Right lobe of liver (tissue), 6 donors: ENCODE data around the gene PCBP4. TPM values are rescaled to one million over a fixed set of nuclear protein-coding genes. Genes with fewer than 3 reads are reported as not detected.

Experiments used
- ATAC-seq, 4 donors: fragments of 200-7000 bp; cut with Tn5 transposase; one replicate each; pipeline ENCODE4 v1.9.1; 2020; ENCODE audit warnings: mild to moderate bottlenecking in 4 of 4, moderate library complexity in 4 of 4
- DNase-seq, 3 donors: peaks; one replicate each; pipeline ENCODE4 v3.0.0-alpha.2; 2020
- H3K27ac ChIP-seq, 3 donors: fragments of 200-600 bp; one replicate each; pipeline ENCODE4 v1.8.0; 2022
- H3K27me3 ChIP-seq, 2 donors: fragments of 200-600 bp; one replicate each; pipeline ENCODE4 v1.8.0; 2022
- H3K36me3 ChIP-seq, 4 donors: fragments of 200-600 bp; sonication (generic) in 1 of 4; one replicate each; pipeline versions ENCODE4 v1.5.1 to v1.8.0; 2017 to 2022; ENCODE audit warnings: control low read depth in 1 of 4
- H3K4me1 ChIP-seq, 4 donors: fragments of 200-600 bp; sonication (generic) in 1 of 4; one replicate each; pipeline versions ENCODE4 v1.5.1 to v1.8.0; 2017 to 2022; ENCODE audit warnings: control low read depth in 1 of 4
- H3K4me3 ChIP-seq, 3 donors: fragments of 200-600 bp; one replicate each; pipeline ENCODE4 v1.8.0; 2022
- H3K9me3 ChIP-seq, 4 donors: fragments of 200-600 bp; sonication (generic) in 1 of 4; one replicate each; pipeline versions ENCODE4 v1.5.1 to v1.8.0; 2017 to 2022; ENCODE audit warnings: control low read depth in 1 of 4
- CTCF ChIP-seq, 4 donors: fragments of 200-600 bp in 3 of 4; fragments of 450-650 bp in 1 of 4; IDR thresholded peaks; one replicate each; pipeline versions ENCODE4 v1.5.1 to v1.8.0; 2016 to 2022; ENCODE audit warnings: antibody characterized with exemption in 4 of 4, mild to moderate bottlenecking in 2 of 4
- POLR2A ChIP-seq: fragments of 450-650 bp; IDR thresholded peaks from one replicate; pipeline ENCODE4 v1.6.1; 2017; ENCODE audit warnings: antibody characterized with exemption, mild to moderate bottlenecking
- WGBS: methylation state at CpG from one replicate; pipeline ENCODE4 v1.1.6; 2018; ENCODE audit warnings: low coverage, low lambda C conversion rate; ENCODE audit not compliant: insufficient coverage; ENCODE audit errors: missing lambda C conversion rate; 5-methylcytosine and 5-hydroxymethylcytosine counted together
- intact Hi-C, 2 donors: fragments of 100-400 bp; cut with DNase I; formaldehyde crosslinking; loops; one replicate each; pipeline versions ENCODE4 v1.11.2 to v1.14.1; 2022
- total RNA-seq, 6 experiments: library from RNA; depleted of rRNA in 2 of 6; stranded (reverse); fragments of >200 nt in 2 of 6; fragmentation: NEBNext Ultra II Directional in 3 of 6; extraction: Animal tissue kit (Norgen Biotek cat#: 25700) in 3 of 6; gene quantifications; one replicate each; pipeline versions ENCODE4 v1.1.0 to v1.2.4, GENCODE V29; 2016 to 2023
- donor health status: DM: no; HTN: yes; CAD: no.
- donor health status: DM: no; HTN: no; CAD: no.
- donor health status: DM: no; HTN: no; CAD: no.
- donor health status: DM: no; HTN: yes; CAD: no.
- donor health status: DM: no; HTN: yes; CAD: no.

PCBP4 gene
- total RNA-seq, 6 experiments from 2014 or later, result 6.5 to 19.2 (median 11.7) TPM

DNA sequence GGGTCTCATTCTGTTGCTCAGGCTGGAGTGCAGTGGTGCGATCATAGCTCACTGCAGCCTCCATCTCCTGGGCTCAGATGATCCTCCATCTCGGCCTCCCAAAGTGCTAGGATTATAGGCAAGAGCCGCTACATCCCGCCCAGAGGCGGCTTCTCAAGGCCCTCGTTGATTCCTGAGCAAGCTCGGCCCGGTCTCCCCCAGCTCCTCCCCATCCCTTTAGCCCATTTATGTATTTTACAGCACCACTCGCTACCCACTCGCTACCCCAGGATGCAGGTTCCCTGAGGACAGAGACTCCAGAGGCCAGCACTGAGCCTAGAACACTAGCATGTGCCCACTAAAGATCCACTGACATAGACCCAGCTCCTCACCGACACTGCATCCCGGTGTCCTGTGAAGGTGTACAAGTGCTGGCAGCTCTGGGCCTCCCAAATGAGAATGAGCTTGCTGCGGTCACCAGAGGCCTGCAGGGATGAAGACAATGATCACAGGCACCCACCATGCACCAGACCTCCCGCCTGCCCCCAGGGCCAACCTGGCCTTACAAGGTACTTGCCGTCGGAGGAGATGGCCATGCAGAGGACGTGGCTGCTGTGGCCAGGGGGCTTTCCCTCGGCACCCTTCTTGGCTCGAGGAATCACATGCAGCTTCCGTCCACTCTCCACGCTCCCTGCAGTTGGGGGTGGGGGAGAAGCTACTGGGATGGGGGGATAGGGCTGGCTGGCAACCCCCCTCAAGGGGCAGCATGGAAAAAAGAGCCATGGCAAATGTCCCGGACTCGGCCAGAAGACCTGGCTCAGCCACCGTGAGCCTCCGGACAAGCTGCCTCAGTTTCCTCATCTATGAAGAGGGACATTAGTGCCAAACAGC, 31.1 kb downstream of the PCBP4 start:
- Histone ChIP-seq H3K4me1 (peaks cover 0 to 14% (median 5%) of the 10 kb centered on the region in 4 donors), H3K27me3 (no peaks in the 10 kb centered on the region), H3K27ac (no peak overlapping the region), H3K4me3 (no peak overlapping the region), H3K36me3 (peaks cover 0 to 47% (median 12%) of the 10 kb centered on the region in 4 donors), H3K9me3 (no peaks in the 10 kb centered on the region)
- intact Hi-C loops, result no loop called here
- DNase-seq, result peak in 1 of 3 donors; percentile 35
- WGBS, result 95% methylated on average over 13 of the region's 25 CpGs
- TF ChIP-seq POLR2A (no peak), CTCF (IDR thresholded peaks at IDR 0.05) (no peak)
- no peak for ATAC-seq

DNA sequence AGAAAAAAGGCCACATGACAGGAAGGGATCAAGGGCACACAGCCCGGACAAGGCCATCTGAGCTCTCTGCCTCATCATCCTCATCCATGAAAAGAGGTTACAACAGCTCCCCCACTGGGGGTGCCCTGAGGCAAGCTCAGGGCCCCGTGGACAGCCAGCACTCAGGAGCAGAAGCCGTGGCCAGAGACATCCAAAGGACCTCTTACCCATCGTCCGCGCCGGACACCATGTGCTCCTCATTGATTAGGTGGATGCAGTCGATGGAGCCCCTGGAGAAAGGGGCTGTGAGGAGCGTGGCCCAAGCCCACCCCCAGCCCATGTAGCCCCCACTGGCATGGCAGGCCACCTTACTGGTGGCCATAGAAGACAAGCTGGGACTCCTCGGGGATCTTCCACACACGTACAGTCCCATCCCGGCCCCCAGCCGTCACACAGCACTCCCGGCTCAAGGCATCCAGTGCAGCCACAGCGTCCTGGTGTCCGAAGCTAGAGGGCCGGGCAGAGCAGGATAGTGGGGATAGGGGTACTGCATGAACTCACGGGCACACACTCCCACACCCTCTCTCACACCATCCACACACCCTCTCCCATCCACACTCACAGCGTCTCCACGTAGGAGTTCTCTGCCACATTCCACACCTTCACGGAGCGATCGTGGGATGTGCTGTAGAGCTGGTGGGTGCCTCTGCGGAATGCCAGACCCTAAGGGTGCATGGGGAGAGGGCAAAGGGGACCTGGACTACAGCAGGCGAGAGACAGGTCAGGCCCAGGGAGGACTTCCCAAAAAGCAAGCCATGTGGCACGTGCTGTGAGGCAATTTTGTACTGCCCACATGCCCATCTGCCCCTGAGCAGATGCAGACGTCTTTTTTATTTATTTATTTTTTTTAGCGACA, 32.0 kb downstream of the PCBP4 start:
- no peak for TF ChIP-seq CTCF (IDR thresholded peaks at IDR 0.05)
- no peak for TF ChIP-seq POLR2A
- ATAC-seq, result no peak

DNA sequence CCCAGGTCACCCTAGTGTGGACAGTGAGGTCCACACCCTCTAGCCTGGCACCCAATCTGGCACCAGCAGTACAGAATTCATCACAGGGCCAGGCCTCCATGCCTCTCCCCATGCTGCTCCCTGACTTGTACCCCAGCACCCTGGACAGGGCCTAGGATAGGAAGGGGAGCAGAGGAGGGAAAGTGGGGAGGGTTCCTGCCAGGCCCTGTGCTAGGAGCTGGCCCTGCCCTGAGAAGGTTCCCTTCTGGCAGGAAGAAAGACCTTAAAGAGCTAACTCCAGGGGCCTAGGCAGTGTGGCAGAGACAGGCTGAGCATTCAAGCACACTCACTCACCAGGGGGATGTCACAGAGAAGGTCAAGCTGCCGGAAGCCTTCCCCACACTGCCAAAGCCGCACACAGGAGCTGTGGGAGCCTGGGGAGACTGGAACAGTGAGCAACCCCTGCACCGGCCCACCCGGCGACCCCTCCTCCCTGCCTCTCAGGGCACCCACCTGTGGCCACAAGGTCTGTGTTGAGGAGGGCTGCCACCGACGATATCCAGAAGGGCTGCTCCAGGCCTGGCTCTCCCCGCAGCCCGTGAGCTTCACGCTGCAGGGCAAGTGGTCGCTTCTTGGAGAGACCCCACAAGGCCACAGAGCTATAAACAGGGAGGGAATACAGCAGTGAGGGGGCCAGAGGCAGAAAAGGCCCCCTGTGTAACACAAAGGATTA, 33.0 kb downstream of the PCBP4 start:
- H3K27me3 ChIP-seq, result no peaks in the 10 kb centered on the region
- no peaks in the 10 kb centered on the region for H3K4me1 ChIP-seq
- H3K9me3 ChIP-seq, result no peaks in the 10 kb centered on the region
- H3K4me3 ChIP-seq, result no peak overlapping the region
- 80% methylated on average over 1 of the region's 11 CpGs for WGBS
- ATAC-seq, result no peak
- H3K27ac ChIP-seq, result no peak overlapping the region
- peaks cover 0 to 47% (median 12%) of the 10 kb centered on the region in 4 donors for H3K36me3 ChIP-seq
- intact Hi-C loops, result no loop called here
- DNase-seq, result peak in 1 of 3 donors; percentile 39
- TF ChIP-seq CTCF (IDR thresholded peaks at IDR 0.05) (no peak), POLR2A (no peak)

More for the DNA sequence above, 32.0 kb downstream of the PCBP4 start:
- Histone ChIP-seq H3K9me3 (no peaks in the 10 kb centered on the region), H3K27ac (no peak overlapping the region), H3K36me3 (peaks cover 0 to 47% (median 12%) of the 10 kb centered on the region in 4 donors), H3K4me3 (no peak overlapping the region), H3K4me1 (peaks cover 0 to 6% (median 1%) of the 10 kb centered on the region in 4 donors), H3K27me3 (no peaks in the 10 kb centered on the region)
- intact Hi-C loops, result no loop called here
- WGBS, result 99% methylated on average over 9 of the region's 28 CpGs
- peak in 1 of 3 donors; percentile 39 for DNase-seq

DNA sequence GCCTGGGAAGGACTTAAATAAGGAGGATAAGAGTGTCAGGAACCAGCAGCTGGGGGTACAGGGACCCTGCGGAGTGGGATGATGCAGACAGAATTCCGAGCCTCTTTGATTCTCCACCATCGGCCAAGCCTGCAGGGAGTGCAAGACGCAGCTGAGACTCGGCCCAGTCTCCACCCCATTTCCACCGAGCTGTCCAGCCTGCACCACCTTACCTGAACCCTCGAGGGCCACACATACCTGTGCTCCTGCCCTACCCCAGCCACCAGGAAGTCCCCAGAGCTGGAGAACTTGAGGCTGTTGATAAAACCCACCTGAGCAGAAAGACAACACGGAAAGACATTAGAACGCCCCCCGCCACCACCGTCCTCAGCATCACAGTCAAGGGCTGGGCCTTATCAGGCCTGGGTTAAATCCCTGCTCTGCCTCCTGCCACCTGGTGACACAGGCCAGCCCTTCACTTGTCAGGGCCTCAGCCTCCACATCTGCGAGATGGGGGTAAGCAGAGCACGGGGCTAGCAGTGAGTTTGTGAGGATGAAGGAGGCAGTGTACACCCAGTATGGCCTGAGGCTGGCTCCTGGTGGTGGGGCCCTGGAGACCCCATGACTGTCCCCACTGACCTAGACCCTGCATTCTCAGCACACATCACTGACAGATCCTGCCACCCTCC, 33.6 kb downstream of the PCBP4 start:
- Histone ChIP-seq H3K27ac (no peak overlapping the region), H3K27me3 (no peaks in the 10 kb centered on the region), H3K36me3 (peaks cover 0 to 47% (median 12%) of the 10 kb centered on the region in 4 donors), H3K9me3 (no peaks in the 10 kb centered on the region), H3K4me3 (no peak overlapping the region), H3K4me1 (no peaks in the 10 kb centered on the region)
- ATAC-seq (peak in 1 of 4 donors; percentile 7), DNase-seq (peak in 1 of 3 donors; percentile 38)
- TF ChIP-seq POLR2A (no peak), CTCF (IDR thresholded peaks at IDR 0.05) (no peak)
- 98% methylated on average over 6 of the region's 13 CpGs for WGBS
- intact Hi-C loops, result no loop called here
